HG02623 (cell line): ENCODE data around the gene TRIM4.

Source experiments
- ATAC-seq: cut with Tn5 transposase; IDR thresholded peaks from one replicate; pipeline ENCODE4 v1.9.1; 2021; ENCODE audit warnings: moderate library complexity; ENCODE audit not compliant: unreplicated experiment

Gene TRIM4

DNA sequence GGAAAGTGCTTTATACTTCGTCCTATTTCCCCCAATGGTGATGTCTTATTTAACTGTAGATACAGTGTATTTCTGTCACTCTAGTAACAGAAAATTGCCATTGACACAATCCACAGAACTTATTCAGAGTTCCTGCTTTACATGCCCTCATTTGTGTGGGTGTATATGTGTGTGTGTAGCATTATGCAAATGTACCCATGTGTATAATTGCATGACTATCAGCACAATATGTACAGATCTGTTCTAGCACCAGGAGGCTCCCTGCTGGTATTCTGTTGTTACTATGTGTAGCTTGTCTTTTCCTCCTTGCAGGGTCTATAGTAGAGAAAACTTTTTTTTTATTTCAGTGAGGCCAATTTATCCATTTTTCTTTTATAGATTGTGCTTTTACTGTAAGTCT is 75.0 kb downstream of the TRIM4 start:
- no peak for ATAC-seq

DNA sequence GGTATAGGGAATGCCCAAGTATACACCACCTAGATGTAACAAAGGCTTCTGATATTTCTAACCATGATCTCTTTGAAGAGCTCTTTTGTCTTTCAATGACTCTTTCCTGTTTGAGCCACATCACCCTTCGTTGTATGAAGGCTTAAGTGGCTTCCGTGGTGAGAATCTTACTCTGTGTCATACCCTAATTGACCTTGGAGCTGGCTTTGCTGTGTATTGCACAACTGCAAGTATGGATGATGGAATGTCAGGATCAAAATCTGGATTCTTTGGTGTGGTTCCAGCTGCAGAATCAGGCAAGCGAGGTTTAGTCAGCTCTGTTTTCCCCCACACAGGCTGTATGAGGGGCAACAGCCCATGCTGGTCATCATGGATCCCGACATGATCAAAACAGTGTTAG is 75.5 kb downstream of the TRIM4 start:
- no peak for ATAC-seq

DNA sequence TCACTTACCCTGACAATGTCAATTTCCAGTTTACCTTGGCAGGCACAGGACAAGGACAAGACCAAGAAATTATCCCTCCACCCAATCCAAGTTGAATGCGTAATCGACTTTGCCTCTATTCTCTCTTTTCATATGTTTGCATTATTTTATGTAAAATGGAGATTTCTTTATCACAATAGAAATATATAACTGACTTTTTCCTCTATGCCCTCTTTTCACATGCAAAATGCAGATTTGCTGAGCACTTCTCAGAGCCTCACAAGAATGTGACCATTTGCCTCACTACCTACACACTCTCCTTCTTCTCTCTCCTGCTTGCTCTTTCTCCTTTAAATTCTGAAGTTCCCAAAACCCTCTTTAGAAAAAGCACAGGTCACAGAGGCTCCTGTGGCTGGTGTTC is 76.4 kb downstream of the TRIM4 start:
- ATAC-seq, result no peak
